Measurements from ENCODE around the gene SHQ1.

DNA sequence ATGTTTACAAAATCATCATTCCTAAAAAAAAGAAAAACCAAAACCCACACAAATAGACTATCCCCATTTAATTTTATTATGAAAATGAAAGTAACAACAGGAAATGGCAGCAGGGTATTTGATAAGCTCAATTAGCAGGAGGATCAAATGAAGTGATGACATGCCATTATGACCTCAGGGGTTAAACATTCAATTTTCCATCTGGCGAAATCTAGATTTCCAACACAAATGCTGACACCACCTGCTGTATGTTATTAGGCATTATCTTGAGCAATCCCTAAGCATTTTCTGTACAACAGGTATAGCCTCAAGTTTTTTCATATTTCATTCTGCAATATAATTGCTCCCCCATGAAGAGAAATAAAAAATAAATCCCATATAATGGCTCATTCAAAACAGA, 57.1 kb downstream of the SHQ1 start:
- TF ChIP-seq, protein P1, sequence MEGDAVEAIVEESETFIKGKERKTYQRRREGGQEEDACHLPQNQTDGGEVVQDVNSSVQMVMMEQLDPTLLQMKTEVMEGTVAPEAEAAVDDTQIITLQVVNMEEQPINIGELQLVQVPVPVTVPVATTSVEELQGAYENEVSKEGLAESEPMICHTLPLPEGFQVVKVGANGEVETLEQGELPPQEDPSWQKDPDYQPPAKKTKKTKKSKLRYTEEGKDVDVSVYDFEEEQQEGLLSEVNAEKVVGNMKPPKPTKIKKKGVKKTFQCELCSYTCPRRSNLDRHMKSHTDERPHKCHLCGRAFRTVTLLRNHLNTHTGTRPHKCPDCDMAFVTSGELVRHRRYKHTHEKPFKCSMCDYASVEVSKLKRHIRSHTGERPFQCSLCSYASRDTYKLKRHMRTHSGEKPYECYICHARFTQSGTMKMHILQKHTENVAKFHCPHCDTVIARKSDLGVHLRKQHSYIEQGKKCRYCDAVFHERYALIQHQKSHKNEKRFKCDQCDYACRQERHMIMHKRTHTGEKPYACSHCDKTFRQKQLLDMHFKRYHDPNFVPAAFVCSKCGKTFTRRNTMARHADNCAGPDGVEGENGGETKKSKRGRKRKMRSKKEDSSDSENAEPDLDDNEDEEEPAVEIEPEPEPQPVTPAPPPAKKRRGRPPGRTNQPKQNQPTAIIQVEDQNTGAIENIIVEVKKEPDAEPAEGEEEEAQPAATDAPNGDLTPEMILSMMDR (tag by site-specific recombination; IDR thresholded peaks at IDR 0.05), result no peak
- TF ChIP-seq BCL11A (tag by site-specific recombination; IDR thresholded peaks at IDR 0.05; ENCODE audit: low read depth) (no peak), ZFHX2 (tag by site-specific recombination; conservative IDR thresholded peaks at IDR 0.05) (no peak), ZNF184 (tag by site-specific recombination; IDR thresholded peaks at IDR 0.05) (no peak), ZFP41 (tag by site-specific recombination; IDR thresholded peaks at IDR 0.05; ENCODE audit: borderline replicate concordance) (no peak)
- TF ChIP-seq, protein P2, sequence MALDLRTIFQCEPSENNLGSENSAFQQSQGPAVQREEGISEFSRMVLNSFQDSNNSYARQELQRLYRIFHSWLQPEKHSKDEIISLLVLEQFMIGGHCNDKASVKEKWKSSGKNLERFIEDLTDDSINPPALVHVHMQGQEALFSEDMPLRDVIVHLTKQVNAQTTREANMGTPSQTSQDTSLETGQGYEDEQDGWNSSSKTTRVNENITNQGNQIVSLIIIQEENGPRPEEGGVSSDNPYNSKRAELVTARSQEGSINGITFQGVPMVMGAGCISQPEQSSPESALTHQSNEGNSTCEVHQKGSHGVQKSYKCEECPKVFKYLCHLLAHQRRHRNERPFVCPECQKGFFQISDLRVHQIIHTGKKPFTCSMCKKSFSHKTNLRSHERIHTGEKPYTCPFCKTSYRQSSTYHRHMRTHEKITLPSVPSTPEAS (tag by site-specific recombination; IDR thresholded peaks at IDR 0.05), result no peak
- TF ChIP-seq, protein P3, sequence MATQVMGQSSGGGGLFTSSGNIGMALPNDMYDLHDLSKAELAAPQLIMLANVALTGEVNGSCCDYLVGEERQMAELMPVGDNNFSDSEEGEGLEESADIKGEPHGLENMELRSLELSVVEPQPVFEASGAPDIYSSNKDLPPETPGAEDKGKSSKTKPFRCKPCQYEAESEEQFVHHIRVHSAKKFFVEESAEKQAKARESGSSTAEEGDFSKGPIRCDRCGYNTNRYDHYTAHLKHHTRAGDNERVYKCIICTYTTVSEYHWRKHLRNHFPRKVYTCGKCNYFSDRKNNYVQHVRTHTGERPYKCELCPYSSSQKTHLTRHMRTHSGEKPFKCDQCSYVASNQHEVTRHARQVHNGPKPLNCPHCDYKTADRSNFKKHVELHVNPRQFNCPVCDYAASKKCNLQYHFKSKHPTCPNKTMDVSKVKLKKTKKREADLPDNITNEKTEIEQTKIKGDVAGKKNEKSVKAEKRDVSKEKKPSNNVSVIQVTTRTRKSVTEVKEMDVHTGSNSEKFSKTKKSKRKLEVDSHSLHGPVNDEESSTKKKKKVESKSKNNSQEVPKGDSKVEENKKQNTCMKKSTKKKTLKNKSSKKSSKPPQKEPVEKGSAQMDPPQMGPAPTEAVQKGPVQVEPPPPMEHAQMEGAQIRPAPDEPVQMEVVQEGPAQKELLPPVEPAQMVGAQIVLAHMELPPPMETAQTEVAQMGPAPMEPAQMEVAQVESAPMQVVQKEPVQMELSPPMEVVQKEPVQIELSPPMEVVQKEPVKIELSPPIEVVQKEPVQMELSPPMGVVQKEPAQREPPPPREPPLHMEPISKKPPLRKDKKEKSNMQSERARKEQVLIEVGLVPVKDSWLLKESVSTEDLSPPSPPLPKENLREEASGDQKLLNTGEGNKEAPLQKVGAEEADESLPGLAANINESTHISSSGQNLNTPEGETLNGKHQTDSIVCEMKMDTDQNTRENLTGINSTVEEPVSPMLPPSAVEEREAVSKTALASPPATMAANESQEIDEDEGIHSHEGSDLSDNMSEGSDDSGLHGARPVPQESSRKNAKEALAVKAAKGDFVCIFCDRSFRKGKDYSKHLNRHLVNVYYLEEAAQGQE (tag by site-specific recombination; IDR thresholded peaks at IDR 0.05), result no peak
- TF ChIP-seq, protein P4, sequence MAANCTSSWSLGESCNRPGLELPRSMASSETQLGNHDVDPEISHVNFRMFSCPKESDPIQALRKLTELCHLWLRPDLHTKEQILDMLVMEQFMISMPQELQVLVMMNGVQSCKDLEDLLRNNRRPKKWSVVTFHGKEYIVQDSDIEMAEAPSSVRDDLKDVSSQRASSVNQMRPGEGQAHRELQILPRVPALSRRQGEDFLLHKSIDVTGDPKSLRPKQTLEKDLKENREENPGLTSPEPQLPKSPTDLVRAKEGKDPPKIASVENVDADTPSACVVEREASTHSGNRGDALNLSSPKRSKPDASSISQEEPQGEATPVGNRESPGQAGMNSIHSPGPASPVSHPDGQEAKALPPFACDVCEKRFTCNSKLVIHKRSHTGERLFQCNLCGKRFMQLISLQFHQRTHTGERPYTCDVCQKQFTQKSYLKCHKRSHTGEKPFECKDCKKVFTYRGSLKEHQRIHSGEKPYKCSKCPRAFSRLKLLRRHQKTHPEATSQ (tag by site-specific recombination; IDR thresholded peaks at IDR 0.05), result no peak

Measured in HEK293 (cell line).